GM21447 (cell line): ENCODE data around the gene VMO1.

Experiments
- ATAC-seq: cut with Tn5 transposase; IDR thresholded peaks from one replicate; pipeline ENCODE4 v1.9.1; 2021; ENCODE audit not compliant: unreplicated experiment

Gene VMO1

GRCh38 chr17:4800462-4801196 lies 14.5 kb upstream of the VMO1 start:
- no peak for ATAC-seq

- ATAC-seq: no peak
Observed at GRCh38 chr17:4796552-4796920, 10.4 kb upstream of the VMO1 start.

GRCh38 chr17:4795168-4795567 lies 9.0 kb upstream of the VMO1 start:
- no peak for ATAC-seq

- no peak for ATAC-seq
Observed at GRCh38 chr17:4790705-4791088, 4.5 kb upstream of the VMO1 start.

DNA sequence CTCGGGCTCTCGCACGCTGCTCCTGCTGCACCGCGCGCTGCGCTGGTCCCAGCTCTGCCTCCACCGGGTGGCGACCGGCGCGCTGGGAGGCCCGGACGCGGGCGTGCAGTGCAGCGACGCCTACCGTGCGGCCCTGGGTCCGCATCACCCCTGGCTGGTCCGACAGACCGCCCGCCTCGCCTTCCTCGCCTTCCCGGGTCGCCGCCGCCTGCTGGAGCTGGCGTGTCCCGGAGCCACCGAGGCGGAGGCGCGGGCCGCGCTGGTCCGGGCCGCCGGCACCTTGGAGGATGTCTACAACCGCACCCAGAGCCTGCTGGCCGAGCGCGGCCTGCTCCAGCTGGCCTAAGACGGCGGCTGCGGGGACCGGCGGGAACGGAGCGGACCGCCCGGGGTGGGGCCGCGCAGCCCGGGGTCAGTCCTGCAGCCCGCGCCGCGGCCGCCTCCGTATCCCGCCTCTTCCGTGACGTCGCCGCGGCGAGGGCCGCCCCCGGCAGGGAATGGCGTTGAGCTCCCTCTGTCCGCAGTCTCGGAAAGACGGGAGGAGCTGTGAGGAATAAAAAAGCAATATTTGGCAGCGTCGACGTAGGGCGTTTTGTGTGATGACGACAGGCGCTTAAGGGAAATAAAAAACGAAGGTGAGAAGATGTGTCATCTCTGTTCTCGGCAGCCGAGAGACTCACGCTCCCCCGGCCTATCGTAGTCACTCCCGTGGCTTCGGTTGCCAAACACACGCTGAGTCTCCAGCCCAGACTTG lies 4.0 kb upstream of the VMO1 start:
- peak; percentile 83 for ATAC-seq

GRCh38 chr17:4789701-4789950 lies 3.5 kb upstream of the VMO1 start:
- ATAC-seq: no peak

DNA sequence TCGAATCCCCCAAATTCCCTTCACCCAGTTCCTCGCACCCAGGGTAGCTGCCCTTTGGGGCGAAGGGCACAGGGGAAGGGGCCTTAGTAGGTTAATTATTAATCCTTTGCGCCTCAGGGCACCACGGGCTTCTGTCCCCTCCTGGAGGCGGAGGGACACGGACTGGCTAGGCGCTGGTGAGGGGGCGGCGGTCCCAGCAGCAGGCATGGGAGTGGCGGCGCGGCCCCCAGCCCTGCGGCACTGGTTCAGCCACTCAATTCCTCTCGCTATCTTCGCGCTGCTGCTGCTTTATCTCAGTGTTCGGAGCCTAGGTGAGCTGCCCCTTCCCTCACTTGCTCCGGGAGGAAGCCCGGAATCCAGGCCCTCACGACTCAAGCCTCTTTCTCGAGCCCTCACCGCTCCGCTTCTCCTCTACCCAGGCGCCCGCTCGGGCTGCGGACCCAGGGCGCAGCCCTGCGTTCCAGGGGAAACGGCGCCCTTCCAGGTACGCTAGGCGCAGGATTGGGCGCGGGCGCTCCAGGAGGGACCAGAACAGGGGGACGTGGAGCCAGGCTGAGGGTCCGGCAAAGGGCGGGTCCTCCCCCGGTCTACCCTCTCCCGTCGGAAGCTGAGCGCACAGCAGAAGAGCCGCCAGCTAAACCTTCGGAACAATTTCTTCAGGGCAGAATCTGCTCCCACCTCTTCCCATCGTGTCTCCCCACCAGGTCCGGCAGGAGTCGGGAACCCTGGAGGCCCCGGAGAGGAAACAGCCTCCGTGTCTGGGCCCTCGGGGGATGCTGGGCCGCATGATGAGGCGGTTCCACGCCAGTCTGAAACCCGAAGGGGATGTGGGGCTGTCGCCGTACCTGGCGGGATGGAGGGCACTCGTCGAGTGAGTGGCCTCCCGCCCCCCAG lies 2.9 kb upstream of the VMO1 start, which contains the start of gene GLTPD2:
TSS of gene GLTPD2 (plus strand) at position 158 of the 894 bp plus-strand sequence. CDS start at position 206, 48 bp downstream.
- no peak for ATAC-seq

DNA sequence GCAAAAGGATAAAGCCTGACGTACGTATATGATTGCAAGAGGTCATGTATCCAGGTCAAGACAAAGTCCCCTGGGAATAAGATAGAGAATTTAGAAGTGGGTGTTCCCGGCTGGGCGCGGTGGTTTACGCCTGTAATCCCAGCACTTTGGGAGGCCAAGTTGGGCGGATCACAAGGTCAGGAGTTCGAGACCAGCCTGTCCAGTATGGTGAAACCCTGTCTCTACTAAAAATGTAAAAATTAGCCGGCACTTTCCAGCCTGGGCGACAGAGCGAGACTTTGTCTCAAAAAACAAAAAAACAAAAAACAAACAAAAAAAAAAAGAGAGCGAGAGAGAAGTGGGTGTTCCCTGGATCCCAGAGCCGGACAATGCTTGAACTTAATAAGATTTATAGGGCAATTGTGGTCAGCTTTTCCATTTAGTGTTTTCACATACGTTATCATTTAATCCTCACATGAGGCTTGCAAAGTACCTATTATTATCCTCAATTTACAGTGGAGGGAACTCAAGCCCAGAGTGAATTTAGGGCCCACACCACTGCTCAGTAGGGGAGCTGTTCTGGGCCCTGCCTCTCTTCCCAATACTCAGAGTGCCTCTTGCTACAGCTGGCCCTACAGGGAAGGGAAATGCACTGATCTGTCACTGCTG lies 2.1 kb upstream of the VMO1 start:
- no peak for ATAC-seq

GRCh38 chr17:4786516-4786915 lies 352 bp upstream of the VMO1 start:
- ATAC-seq: no peak

DNA sequence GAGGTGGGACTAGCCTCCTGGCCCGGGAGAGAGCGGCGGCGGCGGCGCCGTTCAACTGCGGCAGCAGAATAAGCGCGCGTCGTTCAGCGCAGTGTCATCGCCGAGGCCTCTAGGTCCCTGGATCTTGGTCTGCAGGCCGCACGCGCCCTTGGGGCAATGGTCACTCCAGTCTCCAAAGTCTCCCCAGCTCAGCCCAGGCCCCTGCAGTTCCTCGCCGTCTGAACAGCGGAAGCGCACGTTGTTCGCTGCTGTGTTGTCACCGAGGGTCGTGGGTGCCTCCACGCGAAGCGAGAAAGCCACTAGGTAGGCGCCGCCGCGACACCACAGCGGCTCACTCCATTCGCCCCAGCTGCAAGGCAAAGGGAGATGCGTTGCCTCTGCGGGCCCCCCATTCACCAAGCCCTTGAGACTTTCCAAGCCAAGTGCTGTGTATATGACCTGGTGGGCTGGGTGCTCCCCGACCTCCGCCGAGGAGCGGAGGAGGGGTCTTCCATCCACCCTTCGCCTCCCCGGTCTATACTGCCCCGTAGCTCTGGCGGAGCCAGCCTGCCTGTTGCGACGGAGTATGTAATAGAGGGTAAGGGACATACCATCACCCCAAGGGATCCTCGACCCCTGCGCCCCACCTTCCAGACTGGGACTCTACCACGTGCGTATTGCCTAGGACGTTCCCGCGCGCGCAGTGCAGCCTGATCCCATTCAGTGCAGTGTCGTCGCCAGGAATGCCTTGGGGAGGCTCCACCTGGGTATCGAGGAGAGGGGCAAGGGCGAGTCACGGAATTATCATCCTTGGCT lies 656 bp downstream of the VMO1 start:
- no peak for ATAC-seq

DNA sequence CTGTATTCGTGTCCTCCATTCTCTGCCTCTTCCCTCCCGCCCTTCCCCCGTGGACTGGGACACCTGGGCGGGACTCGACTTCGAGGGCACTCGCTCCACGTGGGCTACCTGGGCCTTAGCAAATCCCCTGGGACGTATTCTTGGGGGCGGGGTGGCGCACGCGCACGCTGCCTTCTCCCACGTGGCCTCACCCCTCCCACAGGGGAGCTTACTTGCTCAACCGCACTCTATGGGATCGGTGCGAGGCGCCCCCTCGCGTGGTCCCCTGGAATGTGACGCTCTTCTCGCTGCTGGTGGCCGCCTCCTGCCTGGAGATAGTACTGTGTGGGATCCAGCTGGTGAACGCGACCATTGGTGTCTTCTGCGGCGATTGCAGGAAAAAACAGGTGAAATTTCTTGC lies 3.5 kb downstream of the VMO1 start:
- ATAC-seq: no peak

- no peak for ATAC-seq
Observed at GRCh38 chr17:4780325-4780955, 5.7 kb downstream of the VMO1 start.

DNA sequence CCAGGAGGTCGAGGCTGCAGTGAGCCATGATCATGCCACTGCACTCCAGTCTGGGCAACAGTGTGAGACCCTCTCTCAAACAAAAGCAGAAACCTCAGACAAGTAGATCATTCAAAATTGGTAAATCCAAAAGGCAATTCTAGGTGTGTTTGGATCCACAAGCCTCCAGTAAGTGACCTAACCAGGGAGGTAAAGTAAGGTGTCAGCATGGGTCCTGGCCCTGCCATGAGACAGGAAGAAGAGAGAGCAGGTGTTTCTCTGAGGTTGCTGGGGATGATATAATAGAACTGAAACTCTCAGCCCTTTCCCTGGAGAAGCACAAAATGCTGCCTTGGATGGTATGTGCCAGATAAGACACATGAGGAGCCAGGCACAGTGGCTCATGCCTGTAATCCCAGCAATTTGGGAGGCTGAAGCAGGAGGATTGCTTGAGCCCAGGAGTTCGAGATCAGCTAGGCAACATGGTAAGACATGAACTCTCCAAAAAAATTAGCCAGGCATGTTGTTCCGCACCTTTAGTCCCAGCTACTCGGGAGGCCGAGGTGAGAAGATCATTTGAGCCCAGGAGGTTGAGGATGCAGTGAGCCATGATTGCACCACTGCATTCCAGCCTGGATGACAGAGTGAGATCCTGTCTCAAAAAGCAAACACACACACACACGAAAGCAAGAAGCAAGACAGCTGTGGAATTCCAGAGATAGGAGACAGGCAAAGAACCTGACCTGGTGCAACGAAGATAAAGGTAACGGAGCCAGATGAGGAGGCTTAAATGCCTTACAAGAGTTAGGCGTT lies 8.0 kb downstream of the VMO1 start:
- ATAC-seq: no peak

GRCh38 chr17:4772235-4772613 lies 13.9 kb downstream of the VMO1 start:
- ATAC-seq: no peak

- no peak for ATAC-seq
Observed at GRCh38 chr17:4771519-4772234, 14.5 kb downstream of the VMO1 start, which contains the start of gene TM4SF5. TSS of gene TM4SF5 (plus strand) at chr17:4771886. CDS start at chr17:4771923, 37 bp downstream.

- no peak for ATAC-seq
Observed at GRCh38 chr17:4769628-4770027, 16.5 kb downstream of the VMO1 start.

DNA sequence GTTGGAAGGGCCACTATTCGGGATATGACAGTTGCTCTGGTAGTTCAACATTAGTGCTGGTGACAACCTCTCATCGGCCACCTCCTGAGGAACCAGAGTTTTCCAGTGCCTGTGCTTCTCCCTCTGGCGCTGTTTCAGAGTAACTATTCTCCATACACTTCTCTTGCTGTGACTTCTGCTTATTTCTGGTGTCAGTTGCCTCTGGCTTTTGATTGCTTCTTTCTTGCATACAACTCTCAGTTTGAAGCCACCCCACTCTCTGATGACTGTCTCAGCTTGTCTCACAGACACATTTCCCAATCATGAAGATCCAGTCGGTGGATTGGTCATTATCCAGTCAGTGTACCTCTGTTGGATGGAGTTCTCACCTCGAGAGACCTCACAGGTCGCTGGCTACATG lies 17.9 kb downstream of the VMO1 start:
- no peak for ATAC-seq

DNA sequence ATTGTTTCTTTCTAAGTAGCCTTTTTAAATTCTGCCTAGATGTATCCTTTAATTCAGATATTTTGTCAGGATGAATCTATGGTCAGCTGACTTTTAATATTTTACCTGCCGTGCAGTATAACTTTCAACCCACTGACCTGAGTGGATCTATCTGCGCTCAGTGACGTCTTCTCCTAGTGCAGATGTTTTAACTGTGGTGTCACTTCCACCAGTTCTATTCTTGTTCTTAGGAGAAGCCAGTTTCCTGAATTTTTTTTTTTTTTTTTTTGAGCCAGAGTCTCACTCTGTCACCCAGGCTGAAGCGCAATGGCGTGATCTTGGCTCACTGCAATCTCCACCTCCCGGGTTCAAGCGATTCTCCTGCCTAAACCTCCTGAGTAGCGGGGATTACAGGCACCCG lies 19.4 kb downstream of the VMO1 start:
- ATAC-seq: no peak

- ATAC-seq: no peak
Observed at GRCh38 chr17:4766201-4766600, 20.0 kb downstream of the VMO1 start.
